AG10803 (cell line): ENCODE results near the gene ACAT2.

Experiments
- DNase-seq: peaks from one replicate; pipeline ENCODE4 v3.0.0; 2010; ENCODE audit warnings: low read depth
- H3K4me3 ChIP-seq: 2 replicates; pipeline ENCODE4 v1.5.1; 2011; ENCODE audit warnings: mild to moderate bottlenecking, low read length, control low read depth
- CTCF ChIP-seq: conservative IDR thresholded peaks from 2 replicates; pipeline ENCODE4 v1.5.1; 2011; ENCODE audit warnings: mild to moderate bottlenecking, low read length, control low read depth, inconsistent platforms

ACAT2 gene

GRCh38 chr6:159760602-159761057 is 1.2 kb upstream of the ACAT2 start:
- peak; percentile 86 for DNase-seq
- peak overlapping the region; percentile 67; the same call in 1 of the 2 replicates for H3K4me3 ChIP-seq
- TF ChIP-seq CTCF: no peak

- no peak for DNase-seq
- H3K4me3 ChIP-seq: peak overlapping the region; percentile 67
- TF ChIP-seq CTCF: no peak
Measured at GRCh38 chr6:159761129-159761872, 544 bp upstream of the ACAT2 start.

- TF ChIP-seq CTCF: no peak
- H3K4me3 ChIP-seq: peak overlapping the region; percentile 87
- no peak for DNase-seq
Measured at GRCh38 chr6:159762681-159763293, 942 bp downstream of the ACAT2 start.

GRCh38 chr6:159766906-159767305 is 5.1 kb downstream of the ACAT2 start:
- no peak overlapping the region for H3K4me3 ChIP-seq
- DNase-seq: no peak
- no peak for TF ChIP-seq CTCF

- no peak for TF ChIP-seq CTCF
- no peak for DNase-seq
- H3K4me3 ChIP-seq: no peak overlapping the region
Measured at GRCh38 chr6:159769470-159769869, 7.6 kb downstream of the ACAT2 start.

- peak; percentile 51 for DNase-seq
- TF ChIP-seq CTCF: no peak
- H3K4me3 ChIP-seq: no peak overlapping the region
Measured at GRCh38 chr6:159772196-159772595, 10.4 kb downstream of the ACAT2 start.
